Measurements from ENCODE around the gene PDGFD. TPM values are rescaled to one million over a fixed set of nuclear protein-coding genes. Genes with fewer than 3 reads are reported as not detected.
A peak's percentile ranks its signal among the peaks of the same experiment; 100 is the strongest.

Gene PDGFD
- polyA plus RNA-seq, 1 donor from 2014 or later, result 1.0 TPM

- no peaks in the 10 kb centered on the region for H3F3A ChIP-seq (ENCODE audit: insufficient read depth, low read length, poor library complexity, severe bottlenecking)
- H3K27me3 ChIP-seq (ENCODE audit: insufficient read depth, low read depth, low read length), result peaks cover 27% of the 10 kb centered on the region
- H3K36me3 ChIP-seq (ENCODE audit: insufficient read depth, low read length), result no peaks in the 10 kb centered on the region
- H3K9me3 ChIP-seq (ENCODE audit: low read length), result no peaks in the 10 kb centered on the region
- no peak overlapping the region for H3K9ac ChIP-seq (ENCODE audit: low read length)
- H3K4me2 ChIP-seq (ENCODE audit: low read length), result no peak overlapping the region
- no peak overlapping the region for H3K27ac ChIP-seq (ENCODE audit: low read length)
- no peak overlapping the region for H3K4me3 ChIP-seq (ENCODE audit: low read length)
- no peaks in the 10 kb centered on the region for H3K9me2 ChIP-seq (ENCODE audit: insufficient read depth, low read length)
- no peaks in the 10 kb centered on the region for H4K20me1 ChIP-seq (ENCODE audit: insufficient read depth)
- H3K79me2 ChIP-seq (replicated peaks; ENCODE audit: insufficient read depth, low read length), result no peaks in the 10 kb centered on the region
- TF ChIP-seq POLR2AphosphoS5 (IDR thresholded peaks at IDR 0.05) (no peak), REST (IDR thresholded peaks at IDR 0.05; ENCODE audit: borderline replicate concordance) (no peak), MXI1 (conservative IDR thresholded peaks at IDR 0.05; ENCODE audit: poor library complexity, severe bottlenecking) (no peak), EP300 (conservative IDR thresholded peaks at IDR 0.05; ENCODE audit: poor library complexity, severe bottlenecking) (no peak), RAD21 (conservative IDR thresholded peaks at IDR 0.05) (no peak), TAF1 (IDR thresholded peaks at IDR 0.05; ENCODE audit: low read depth) (no peak), EZH2 (IDR thresholded peaks at IDR 0.05; ENCODE audit: borderline replicate concordance, insufficient read depth, low read length, poor library complexity, severe bottlenecking) (no peak), SMC3 (conservative IDR thresholded peaks at IDR 0.05; ENCODE audit: poor library complexity) (no peak)
- TF ChIP-seq, protein P1, sequence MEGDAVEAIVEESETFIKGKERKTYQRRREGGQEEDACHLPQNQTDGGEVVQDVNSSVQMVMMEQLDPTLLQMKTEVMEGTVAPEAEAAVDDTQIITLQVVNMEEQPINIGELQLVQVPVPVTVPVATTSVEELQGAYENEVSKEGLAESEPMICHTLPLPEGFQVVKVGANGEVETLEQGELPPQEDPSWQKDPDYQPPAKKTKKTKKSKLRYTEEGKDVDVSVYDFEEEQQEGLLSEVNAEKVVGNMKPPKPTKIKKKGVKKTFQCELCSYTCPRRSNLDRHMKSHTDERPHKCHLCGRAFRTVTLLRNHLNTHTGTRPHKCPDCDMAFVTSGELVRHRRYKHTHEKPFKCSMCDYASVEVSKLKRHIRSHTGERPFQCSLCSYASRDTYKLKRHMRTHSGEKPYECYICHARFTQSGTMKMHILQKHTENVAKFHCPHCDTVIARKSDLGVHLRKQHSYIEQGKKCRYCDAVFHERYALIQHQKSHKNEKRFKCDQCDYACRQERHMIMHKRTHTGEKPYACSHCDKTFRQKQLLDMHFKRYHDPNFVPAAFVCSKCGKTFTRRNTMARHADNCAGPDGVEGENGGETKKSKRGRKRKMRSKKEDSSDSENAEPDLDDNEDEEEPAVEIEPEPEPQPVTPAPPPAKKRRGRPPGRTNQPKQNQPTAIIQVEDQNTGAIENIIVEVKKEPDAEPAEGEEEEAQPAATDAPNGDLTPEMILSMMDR (IDR thresholded peaks at IDR 0.05; ENCODE audit: poor library complexity, severe bottlenecking), result no peak
- no peak overlapping the region for H2AFZ ChIP-seq (ENCODE audit: low read depth, low read length)
These were observed 2.0 kb downstream of the PDGFD start for GRCh38 chr11:104161751-104162450.

GRCh38 chr11:104159356-104159755 lies 4.6 kb downstream of the PDGFD start:
- Histone ChIP-seq H3K27me3 (ENCODE audit: insufficient read depth, low read depth, low read length) (peaks cover 17% of the 10 kb centered on the region), H3K9me2 (ENCODE audit: insufficient read depth, low read length) (no peaks in the 10 kb centered on the region), H3K9ac (ENCODE audit: low read length) (no peak overlapping the region), H3K4me2 (ENCODE audit: low read length) (no peak overlapping the region), H3K27ac (ENCODE audit: low read length) (peak overlapping the region; percentile 24), H3F3A (ENCODE audit: insufficient read depth, low read length, poor library complexity, severe bottlenecking) (no peaks in the 10 kb centered on the region), H3K9me3 (ENCODE audit: low read length) (no peaks in the 10 kb centered on the region), H3K4me3 (ENCODE audit: low read length) (no peak overlapping the region), H2AFZ (ENCODE audit: low read depth, low read length) (no peak overlapping the region), H3K36me3 (ENCODE audit: insufficient read depth, low read length) (no peaks in the 10 kb centered on the region), H4K20me1 (ENCODE audit: insufficient read depth) (no peaks in the 10 kb centered on the region), H3K79me2 (replicated peaks; ENCODE audit: insufficient read depth, low read length) (no peaks in the 10 kb centered on the region)
- TF ChIP-seq RAD21 (conservative IDR thresholded peaks at IDR 0.05) (no peak), TAF1 (IDR thresholded peaks at IDR 0.05; ENCODE audit: low read depth) (no peak), SMC3 (conservative IDR thresholded peaks at IDR 0.05; ENCODE audit: poor library complexity) (no peak), MXI1 (conservative IDR thresholded peaks at IDR 0.05; ENCODE audit: poor library complexity, severe bottlenecking) (no peak), EP300 (conservative IDR thresholded peaks at IDR 0.05; ENCODE audit: poor library complexity, severe bottlenecking) (no peak), POLR2AphosphoS5 (IDR thresholded peaks at IDR 0.05) (no peak), EZH2 (IDR thresholded peaks at IDR 0.05; ENCODE audit: borderline replicate concordance, insufficient read depth, low read length, poor library complexity, severe bottlenecking) (no peak), REST (IDR thresholded peaks at IDR 0.05; ENCODE audit: borderline replicate concordance) (no peak)
- TF ChIP-seq, protein P1 (IDR thresholded peaks at IDR 0.05; ENCODE audit: poor library complexity, severe bottlenecking), result no peak

All from neural cell (in vitro differentiated cells).